ENCODE results near the gene DDX47. TPM values are rescaled to one million over a fixed set of nuclear protein-coding genes. Genes with fewer than 3 reads are reported as not detected.

Gene DDX47
- total and polyA plus RNA-seq, 2 of the 4 experiments (the other 2 are of a cell fraction): 77.8 to 89.5 TPM

DNA sequence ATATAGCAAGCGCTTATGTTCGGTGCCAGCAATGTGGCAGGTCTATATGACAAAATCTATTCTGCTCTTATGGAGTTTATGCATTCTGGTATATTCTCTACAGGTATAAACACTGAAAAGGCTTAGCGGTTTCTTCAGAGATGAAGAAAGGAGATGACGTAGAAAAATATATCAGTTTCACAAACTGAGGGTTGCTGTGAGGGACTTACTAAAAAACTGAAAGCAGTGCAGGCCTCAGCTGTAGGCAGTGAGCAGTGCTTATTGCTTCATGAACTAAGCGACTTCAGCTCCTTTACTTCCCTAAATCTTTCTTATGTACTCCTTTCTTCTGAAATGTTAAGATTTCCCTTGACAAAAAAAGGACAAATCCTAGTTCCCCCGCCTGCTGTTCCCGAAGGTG is 4.5 kb downstream of the DDX47 start:
- Histone ChIP-seq H3K79me1 (ENCODE audit: low read depth in 1 of 2, low read length in 2 of 2) (peaks cover 24 to 66% of the 10 kb centered on the region in 2 experiments), H3K23ac (ENCODE audit: low read depth, low read length) (peak overlapping the region; percentile 18), H4K8ac (ENCODE audit: low read depth in 2 of 2, low read length in 2 of 2) (peak overlapping the region in 1 of 2 experiments; percentile 38; a peak in 2 of 4 replicates), H3K18ac (ENCODE audit: low read depth, low read length) (peak overlapping the region; percentile 21; the same call in 1 of the 2 replicates), H2AK9ac (replicated peaks; ENCODE audit: low read depth, low read length, poor library complexity) (no peak overlapping the region), H3K9me3 (ENCODE audit: control insufficient read depth, insufficient read depth, low read length) (no peaks in the 10 kb centered on the region), H4K5ac (ENCODE audit: low read depth, low read length) (no peak overlapping the region; the same call in 1 of the 2 replicates), H2BK15ac (ENCODE audit: low read depth, low read length) (peak overlapping the region; percentile 34; the same call in 1 of the 3 replicates), H3K36me3 (ENCODE audit: control insufficient read depth, insufficient read depth, low read length) (peaks cover 8% of the 10 kb centered on the region), H3K4me1 (ENCODE audit: control insufficient read depth, insufficient read depth, low read length) (peaks cover 20% of the 10 kb centered on the region), H2AFZ (replicated peaks; ENCODE audit: low read length, poor library complexity) (no peak overlapping the region), H3K4ac (ENCODE audit: low read depth, low read length) (peak overlapping the region; percentile 44), H3K27me3 (ENCODE audit: control insufficient read depth, insufficient read depth, low read length) (no peaks in the 10 kb centered on the region), H2AK5ac (ENCODE audit: low read depth, low read length) (peak overlapping the region; percentile 54; the same call in 1 of the 2 replicates), H4K91ac (ENCODE audit: insufficient read depth, low read depth, low read length) (peak overlapping the region; percentile 47), H3K4me2 (ENCODE audit: low read depth, low read length) (no peak overlapping the region), H3K9me1 (ENCODE audit: insufficient read depth, low read length) (peaks cover 9% of the 10 kb centered on the region), H3K27ac (ENCODE audit: insufficient read depth, low read length) (peak overlapping the region; percentile 27; the same call in 1 of the 2 replicates), H3K4me3 (ENCODE audit: insufficient read depth, low read depth, low read length) (no peak overlapping the region), H3K9ac (ENCODE audit: low read depth, low read length) (no peak overlapping the region), H3K14ac (replicated peaks; ENCODE audit: low read depth, low read length) (no peak overlapping the region), H2BK5ac (ENCODE audit: low read depth, low read length, poor library complexity, severe bottlenecking) (peak overlapping the region; percentile 51), H3K56ac (ENCODE audit: extremely low read depth, insufficient read depth, low read length) (no peak overlapping the region), H2BK20ac (ENCODE audit: low read depth, low read length) (no peak overlapping the region), H2BK120ac (ENCODE audit: low read depth, low read length) (0 out of 2 replicates have a peak overlapping the region, but pooled peaks have one; percentile 2), H4K20me1 (ENCODE audit: insufficient read depth, low read length) (peaks cover 7% of the 10 kb centered on the region; the same call in 1 of the 2 replicates)
- WGBS, 2 experiments (ENCODE audit: extremely low coverage in 2 of 2, insufficient read length in 1 of 2): 100% methylated on average over 2 of the region's 7 CpGs; no CpG with 5 or more reads in 1 of the 2 experiments
- BruUV-seq (replicated peaks): no TSS peak
- dilution Hi-C loops (cut with HindIII; ENCODE audit: low sequenced_read_pairs, unreplicated experiment): no loop called here
- intact Hi-C loops (cut with micrococcal nuclease): loop anchor here (5.0 kb wide), 1 partner anchor 90 kb away; no protein-coding TSS in a partner anchor
- TF ChIP-seq RFX5 (IDR thresholded peaks at IDR 0.05; ENCODE audit: low read depth, low read length): no peak
- TF ChIP-seq POLR2A (IDR thresholded peaks at IDR 0.05; ENCODE audit: low read depth, low read length): no peak
- TF ChIP-seq MXI1 (IDR thresholded peaks at IDR 0.05; ENCODE audit: borderline replicate concordance, low read depth, low read length): no peak
- TF ChIP-seq, protein P1, sequence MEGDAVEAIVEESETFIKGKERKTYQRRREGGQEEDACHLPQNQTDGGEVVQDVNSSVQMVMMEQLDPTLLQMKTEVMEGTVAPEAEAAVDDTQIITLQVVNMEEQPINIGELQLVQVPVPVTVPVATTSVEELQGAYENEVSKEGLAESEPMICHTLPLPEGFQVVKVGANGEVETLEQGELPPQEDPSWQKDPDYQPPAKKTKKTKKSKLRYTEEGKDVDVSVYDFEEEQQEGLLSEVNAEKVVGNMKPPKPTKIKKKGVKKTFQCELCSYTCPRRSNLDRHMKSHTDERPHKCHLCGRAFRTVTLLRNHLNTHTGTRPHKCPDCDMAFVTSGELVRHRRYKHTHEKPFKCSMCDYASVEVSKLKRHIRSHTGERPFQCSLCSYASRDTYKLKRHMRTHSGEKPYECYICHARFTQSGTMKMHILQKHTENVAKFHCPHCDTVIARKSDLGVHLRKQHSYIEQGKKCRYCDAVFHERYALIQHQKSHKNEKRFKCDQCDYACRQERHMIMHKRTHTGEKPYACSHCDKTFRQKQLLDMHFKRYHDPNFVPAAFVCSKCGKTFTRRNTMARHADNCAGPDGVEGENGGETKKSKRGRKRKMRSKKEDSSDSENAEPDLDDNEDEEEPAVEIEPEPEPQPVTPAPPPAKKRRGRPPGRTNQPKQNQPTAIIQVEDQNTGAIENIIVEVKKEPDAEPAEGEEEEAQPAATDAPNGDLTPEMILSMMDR (conservative IDR thresholded peaks at IDR 0.05; ENCODE audit: low read depth, low read length): no peak
- no peak for TF ChIP-seq FOS (IDR thresholded peaks at IDR 0.05; ENCODE audit: low read depth, low read length)
- TF ChIP-seq CHD1 (IDR thresholded peaks at IDR 0.05; ENCODE audit: low read depth, low read length): no peak
- TF ChIP-seq RCOR1 (IDR thresholded peaks at IDR 0.05; ENCODE audit: insufficient replicate concordance, low read length): no peak
- TF ChIP-seq RAD21 (IDR thresholded peaks at IDR 0.05; ENCODE audit: low read length): no peak
- TF ChIP-seq SMC3 (IDR thresholded peaks at IDR 0.05; ENCODE audit: low read depth, low read length): no peak
- TF ChIP-seq, protein P2, sequence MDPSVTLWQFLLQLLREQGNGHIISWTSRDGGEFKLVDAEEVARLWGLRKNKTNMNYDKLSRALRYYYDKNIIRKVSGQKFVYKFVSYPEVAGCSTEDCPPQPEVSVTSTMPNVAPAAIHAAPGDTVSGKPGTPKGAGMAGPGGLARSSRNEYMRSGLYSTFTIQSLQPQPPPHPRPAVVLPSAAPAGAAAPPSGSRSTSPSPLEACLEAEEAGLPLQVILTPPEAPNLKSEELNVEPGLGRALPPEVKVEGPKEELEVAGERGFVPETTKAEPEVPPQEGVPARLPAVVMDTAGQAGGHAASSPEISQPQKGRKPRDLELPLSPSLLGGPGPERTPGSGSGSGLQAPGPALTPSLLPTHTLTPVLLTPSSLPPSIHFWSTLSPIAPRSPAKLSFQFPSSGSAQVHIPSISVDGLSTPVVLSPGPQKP (IDR thresholded peaks at IDR 0.05; ENCODE audit: borderline replicate concordance, low read depth, low read length): no peak
- no peak for TF ChIP-seq MAZ (IDR thresholded peaks at IDR 0.05; ENCODE audit: borderline replicate concordance, low read depth, low read length)
- TF ChIP-seq, protein P3, sequence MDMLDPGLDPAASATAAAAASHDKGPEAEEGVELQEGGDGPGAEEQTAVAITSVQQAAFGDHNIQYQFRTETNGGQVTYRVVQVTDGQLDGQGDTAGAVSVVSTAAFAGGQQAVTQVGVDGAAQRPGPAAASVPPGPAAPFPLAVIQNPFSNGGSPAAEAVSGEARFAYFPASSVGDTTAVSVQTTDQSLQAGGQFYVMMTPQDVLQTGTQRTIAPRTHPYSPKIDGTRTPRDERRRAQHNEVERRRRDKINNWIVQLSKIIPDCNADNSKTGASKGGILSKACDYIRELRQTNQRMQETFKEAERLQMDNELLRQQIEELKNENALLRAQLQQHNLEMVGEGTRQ (IDR thresholded peaks at IDR 0.05; ENCODE audit: low read depth, low read length): no peak
- TF ChIP-seq BHLHE40 (IDR thresholded peaks at IDR 0.05; ENCODE audit: low read depth, low read length): no peak
- ChIA-PET CTCF (no interaction called here), POLR2A (ENCODE audit: unreplicated experiment) (no interaction called here)
- ATAC-seq (ENCODE audit: low read depth) (no peak), DNase-seq (no peak)
- in situ Hi-C loops (cut with MboI; ENCODE audit: low sequenced_read_pairs): no loop called here
